Choroid plexus epithelial cell (primary cell): ENCODE results near the gene LRRC43.

Experiments
- DNase-seq: peaks from one replicate; pipeline ENCODE4 v3.0.0-alpha.2; 2010; ENCODE audit warnings: low read depth
- H3K4me3 ChIP-seq: 2 replicates; pipeline ENCODE4 v1.5.1; 2011; ENCODE audit warnings: low read depth, mild to moderate bottlenecking, control low read depth, low read length, moderate library complexity
- CTCF ChIP-seq: conservative IDR thresholded peaks from 2 replicates; pipeline ENCODE4 v1.5.1; 2011; ENCODE audit warnings: low read depth, mild to moderate bottlenecking, control low read depth, inconsistent platforms, low read length, moderate library complexity

LRRC43 gene

GRCh38 chr12:122182887-122183587, at the start of gene LRRC43:
Gene LRRC43 (plus strand): TSS chr12:122183123. CDS start chr12:122183145, 22 bp downstream.
- peak within 1 kb of the TSS; percentile 61 for H3K4me3 ChIP-seq
- DNase-seq: peak; percentile 28

GRCh38 chr12:122133192-122133950, 49.6 kb upstream of the LRRC43 start:
- TF ChIP-seq CTCF: peak; percentile 52
- H3K4me3 ChIP-seq: no peak overlapping the region
- DNase-seq: peak; percentile 45

More at GRCh38 chr12:122182887-122183587, at the start of gene LRRC43:
- TF ChIP-seq CTCF: no peak

GRCh38 chr12:122135437-122136031, 47.4 kb upstream of the LRRC43 start:
- no peak overlapping the region for H3K4me3 ChIP-seq
- TF ChIP-seq CTCF: no peak
- no peak for DNase-seq

- no peak for DNase-seq
- no peak overlapping the region for H3K4me3 ChIP-seq
- peak; percentile 31 for TF ChIP-seq CTCF
These were observed 45.7 kb upstream of the LRRC43 start for GRCh38 chr12:122137229-122137628.

GRCh38 chr12:122137681-122138080, 45.2 kb upstream of the LRRC43 start:
- TF ChIP-seq CTCF: no peak
- no peak overlapping the region for H3K4me3 ChIP-seq
- DNase-seq: no peak

GRCh38 chr12:122138181-122138580, 44.7 kb upstream of the LRRC43 start:
- no peak for TF ChIP-seq CTCF
- H3K4me3 ChIP-seq: no peak overlapping the region
- no peak for DNase-seq
